ENCODE data around the gene IGFN1. TPM values are rescaled to one million over a fixed set of nuclear protein-coding genes. Genes with fewer than 3 reads are reported as not detected.

Gene IGFN1
- total and polyA plus RNA-seq, 9 of the 15 experiments (the other 6 are each of a cell fraction or from before 2014, with no cell fraction given) = 0.04 TPM; not detected in 8

DNA sequence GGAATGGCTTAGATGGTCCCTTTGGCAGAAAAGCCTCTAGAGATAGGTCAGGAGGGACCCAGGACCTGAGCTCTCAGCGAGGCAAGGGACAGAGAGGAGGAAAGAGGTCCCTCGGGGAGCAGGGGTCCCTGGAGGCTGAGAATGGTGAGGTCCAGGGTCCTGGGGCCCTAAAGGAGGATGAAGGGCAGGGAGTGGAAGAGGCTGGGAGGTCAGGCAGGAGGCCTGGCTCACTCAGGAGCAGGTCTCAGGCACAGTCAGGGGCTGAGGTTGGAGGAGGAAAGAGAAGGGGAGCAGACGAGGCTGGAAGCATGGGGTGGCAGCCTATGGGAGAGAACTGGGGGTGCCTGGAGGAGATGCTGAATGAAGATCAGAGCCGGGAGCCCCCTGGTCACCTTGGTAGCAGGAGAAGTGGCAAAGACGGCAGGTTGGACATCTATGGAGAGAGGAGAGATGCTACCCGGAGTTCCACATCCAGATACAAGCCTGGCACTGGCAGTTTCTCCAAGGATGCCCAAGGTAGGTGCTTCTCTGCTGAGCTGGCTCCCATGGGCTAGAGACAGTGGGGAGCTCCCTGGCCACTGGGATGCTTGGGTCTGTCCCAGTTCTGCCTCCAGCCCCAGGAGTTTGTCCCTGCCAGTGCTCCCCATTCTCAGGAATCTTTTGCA lies 22.6 kb downstream of the IGFN1 start (continued):
- TF ChIP-seq, protein P1, sequence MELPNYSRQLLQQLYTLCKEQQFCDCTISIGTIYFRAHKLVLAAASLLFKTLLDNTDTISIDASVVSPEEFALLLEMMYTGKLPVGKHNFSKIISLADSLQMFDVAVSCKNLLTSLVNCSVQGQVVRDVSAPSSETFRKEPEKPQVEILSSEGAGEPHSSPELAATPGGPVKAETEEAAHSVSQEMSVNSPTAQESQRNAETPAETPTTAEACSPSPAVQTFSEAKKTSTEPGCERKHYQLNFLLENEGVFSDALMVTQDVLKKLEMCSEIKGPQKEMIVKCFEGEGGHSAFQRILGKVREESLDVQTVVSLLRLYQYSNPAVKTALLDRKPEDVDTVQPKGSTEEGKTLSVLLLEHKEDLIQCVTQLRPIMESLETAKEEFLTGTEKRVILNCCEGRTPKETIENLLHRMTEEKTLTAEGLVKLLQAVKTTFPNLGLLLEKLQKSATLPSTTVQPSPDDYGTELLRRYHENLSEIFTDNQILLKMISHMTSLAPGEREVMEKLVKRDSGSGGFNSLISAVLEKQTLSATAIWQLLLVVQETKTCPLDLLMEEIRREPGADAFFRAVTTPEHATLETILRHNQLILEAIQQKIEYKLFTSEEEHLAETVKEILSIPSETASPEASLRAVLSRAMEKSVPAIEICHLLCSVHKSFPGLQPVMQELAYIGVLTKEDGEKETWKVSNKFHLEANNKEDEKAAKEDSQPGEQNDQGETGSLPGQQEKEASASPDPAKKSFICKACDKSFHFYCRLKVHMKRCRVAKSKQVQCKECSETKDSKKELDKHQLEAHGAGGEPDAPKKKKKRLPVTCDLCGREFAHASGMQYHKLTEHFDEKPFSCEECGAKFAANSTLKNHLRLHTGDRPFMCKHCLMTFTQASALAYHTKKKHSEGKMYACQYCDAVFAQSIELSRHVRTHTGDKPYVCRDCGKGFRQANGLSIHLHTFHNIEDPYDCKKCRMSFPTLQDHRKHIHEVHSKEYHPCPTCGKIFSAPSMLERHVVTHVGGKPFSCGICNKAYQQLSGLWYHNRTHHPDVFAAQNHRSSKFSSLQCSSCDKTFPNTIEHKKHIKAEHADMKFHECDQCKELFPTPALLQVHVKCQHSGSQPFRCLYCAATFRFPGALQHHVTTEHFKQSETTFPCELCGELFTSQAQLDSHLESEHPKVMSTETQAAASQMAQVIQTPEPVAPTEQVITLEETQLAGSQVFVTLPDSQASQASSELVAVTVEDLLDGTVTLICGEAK (IDR thresholded peaks at IDR 0.05) = no peak
- TF ChIP-seq, protein P1 (CRISPR knock-in tag; IDR thresholded peaks at IDR 0.05) = no peak
- TF ChIP-seq, protein P2, sequence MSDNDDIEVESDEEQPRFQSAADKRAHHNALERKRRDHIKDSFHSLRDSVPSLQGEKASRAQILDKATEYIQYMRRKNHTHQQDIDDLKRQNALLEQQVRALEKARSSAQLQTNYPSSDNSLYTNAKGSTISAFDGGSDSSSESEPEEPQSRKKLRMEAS (CRISPR knock-in tag; IDR thresholded peaks at IDR 0.05) = no peak

Data from K562 (cell line).